GM23338 (cell line): ENCODE results near the gene RAB39A. TPM values are rescaled to one million over a fixed set of nuclear protein-coding genes. Genes with fewer than 3 reads are reported as not detected.

Experiments used
- ATAC-seq: fragments of 200-7000 bp; cut with Tn5 transposase; 3 replicates; pipeline ENCODE4 v1.9.1; 2020
- DNase-seq: peaks from one replicate; pipeline ENCODE4 v3.0.0-alpha.2; 2015; ENCODE audit warnings: low spot score
- H2AFZ ChIP-seq: fragments of 200-600 bp; sonication (generic); 2 replicates; pipeline ENCODE4 v1.8.0; 2016; ENCODE audit warnings: antibody characterized with exemption, mild to moderate bottlenecking, moderate library complexity
- H3F3A ChIP-seq: fragments of 200-600 bp; sonication (generic); replicated peaks from 2 replicates; pipeline ENCODE4 v1.8.0; 2017; ENCODE audit warnings: antibody characterized with exemption, mixed run types, low read depth
- H3K27ac ChIP-seq: fragments of 200-600 bp; sonication (generic); 2 replicates; pipeline ENCODE4 v1.6.1; 2016; ENCODE audit warnings: low read depth
- H3K27me3 ChIP-seq: fragments of 200-600 bp; sonication (generic); 2 replicates; pipeline ENCODE4 v1.8.0; 2016; ENCODE audit warnings: mild to moderate bottlenecking, mixed run types, moderate library complexity; ENCODE audit not compliant: insufficient read depth
- H3K36me3 ChIP-seq: fragments of 200-600 bp; sonication (generic); 2 replicates; pipeline ENCODE4 v1.8.0; 2016; ENCODE audit warnings: mild to moderate bottlenecking; ENCODE audit not compliant: insufficient read depth
- H3K4me1 ChIP-seq: fragments of 200-600 bp; sonication (generic); 2 replicates; pipeline ENCODE4 v1.8.0; 2016; ENCODE audit warnings: mild to moderate bottlenecking, moderate library complexity; ENCODE audit not compliant: insufficient read depth
- H3K4me2 ChIP-seq: fragments of 200-600 bp; sonication (generic); 2 replicates; pipeline ENCODE4 v1.7.1; 2017; ENCODE audit warnings: mixed run types
- H3K4me3 ChIP-seq: fragments of 200-600 bp; sonication (generic); 2 replicates; pipeline ENCODE4 v1.6.1; 2016; ENCODE audit warnings: mixed run types
- H3K79me2 ChIP-seq: fragments of 200-600 bp; sonication (generic); replicated peaks from 2 replicates; pipeline ENCODE4 v1.8.0; 2017; ENCODE audit warnings: mild to moderate bottlenecking; ENCODE audit not compliant: insufficient read depth
- H3K9me2 ChIP-seq: fragments of 200-600 bp; sonication (generic); 2 replicates; pipeline ENCODE4 v1.8.0; 2017; ENCODE audit not compliant: insufficient read depth
- H4K20me1 ChIP-seq: fragments of 200-600 bp; sonication (generic); replicated peaks from 2 replicates; pipeline ENCODE4 v1.8.0; 2017; ENCODE audit warnings: mild to moderate bottlenecking; ENCODE audit not compliant: insufficient read depth
- H3K27ac Mint-ChIP-seq: 2 replicates; pipeline ENCODE4 v1.8.0; 2020; ENCODE audit warnings: inconsistent platforms, mild to moderate bottlenecking, moderate library complexity, mixed read lengths
- H3K27me3 Mint-ChIP-seq: 3 replicates; pipeline ENCODE4 v1.8.0; 2022; ENCODE audit warnings: low read depth, mild to moderate bottlenecking, moderate library complexity, mixed read lengths, inconsistent platforms; ENCODE audit not compliant: insufficient read depth, poor library complexity
- H3K36me3 Mint-ChIP-seq: 3 replicates; pipeline ENCODE4 v1.8.0; 2021; ENCODE audit warnings: low read depth, mild to moderate bottlenecking, inconsistent platforms, moderate library complexity, mixed read lengths
- H3K4me1 Mint-ChIP-seq: 3 replicates; pipeline ENCODE4 v1.8.0; 2020; ENCODE audit warnings: mild to moderate bottlenecking, inconsistent platforms, mixed read lengths
- H3K4me3 Mint-ChIP-seq: 3 replicates; pipeline ENCODE4 v1.8.0; 2021; ENCODE audit warnings: moderate library complexity, mild to moderate bottlenecking, inconsistent platforms, mixed read lengths
- H3K9me3 Mint-ChIP-seq: 3 replicates; pipeline ENCODE4 v1.8.0; 2020; ENCODE audit warnings: moderate library complexity, mild to moderate bottlenecking, inconsistent platforms, mixed read lengths
- ETS1 ChIP-seq: IDR thresholded peaks from 2 replicates; pipeline ENCODE4 v1.6.1; 2016; ENCODE audit warnings: antibody characterized with exemption
- EZH2 ChIP-seq: fragments of 200-600 bp; sonication (generic); IDR thresholded peaks from one replicate; pipeline ENCODE4 v1.8.0; 2017; ENCODE audit warnings: antibody characterized with exemption, mild to moderate bottlenecking, low read depth; ENCODE audit not compliant: unreplicated experiment
- JUNB ChIP-seq: IDR thresholded peaks from one replicate; pipeline ENCODE4 v1.6.1; 2016; ENCODE audit warnings: antibody characterized with exemption; ENCODE audit not compliant: unreplicated experiment
- NANOG ChIP-seq: IDR thresholded peaks from 2 replicates; pipeline ENCODE4 v1.6.1; 2016; ENCODE audit warnings: antibody characterized with exemption, borderline replicate concordance
- POLR2AphosphoS5 ChIP-seq: IDR thresholded peaks from 2 replicates; pipeline ENCODE4 v1.6.1; 2016; ENCODE audit warnings: antibody characterized with exemption, low read depth
- STAT1 ChIP-seq: IDR thresholded peaks from one replicate; pipeline ENCODE4 v1.6.1; 2016; ENCODE audit warnings: antibody characterized with exemption; ENCODE audit not compliant: unreplicated experiment
- ZNF114 ChIP-seq: fragments of 250-450 bp; sonication (Bioruptor Pico); IDR thresholded peaks from 2 replicates; pipeline ENCODE4 v1.5.0; 2020; ENCODE audit warnings: mild to moderate bottlenecking, moderate library complexity
- ZNF331 ChIP-seq: fragments of 250-450 bp; sonication (Bioruptor Pico); IDR thresholded peaks from 2 replicates; pipeline ENCODE4 v1.5.0; 2020; ENCODE audit warnings: low read depth, mild to moderate bottlenecking, moderate library complexity
- polyA plus RNA-seq: library from polyadenylated mRNA; unstranded; fragments of >200 nt; fragmentation: Nextera tagmentation; extraction: Ambion mirVana; gene quantifications from 2 replicates; pipeline ENCODE4 v1.2.1, GENCODE V29; 2016
- total RNA-seq: library from RNA; depleted of rRNA; stranded (reverse); fragments of >200 nt; shearing (Covaris generic); gene quantifications from 2 replicates; pipeline ENCODE4 v1.2.3, GENCODE V29; 2014
- TF ChIP-seq, protein P1 (sequence below), 2 experiments: fragments of 200-600 bp in 1 of 2; sonication (generic) in 1 of 2; conservative IDR thresholded peaks; 2 replicates each; pipeline versions ENCODE4 v1.5.1 to v1.6.1; 2016 to 2017; ENCODE audit warnings: antibody characterized with exemption in 2 of 2, low read depth in 2 of 2, mild to moderate bottlenecking in 2 of 2, moderate library complexity in 1 of 2

Gene RAB39A
- total and polyA plus RNA-seq, 2 experiments from 2014 or later: 4.5 to 26.3 TPM

GRCh38 chr11:107927559-107927958 lies 689 bp upstream of the RAB39A start:
- no peak for ATAC-seq
- TF ChIP-seq ZNF114 (CRISPR knock-in tag): no peak
- no peak for TF ChIP-seq JUNB
- no peak for TF ChIP-seq EZH2
- no peak for TF ChIP-seq STAT1
- H3K4me3 ChIP-seq: peak overlapping the region; percentile 43; the same call in 1 of the 2 replicates
- H3K27ac ChIP-seq: no peak overlapping the region
- H3K4me2 ChIP-seq: peak overlapping the region; percentile 50
- no peak for DNase-seq
- H3K9me3 Mint-ChIP-seq: no peaks in the 10 kb centered on the region
- no peaks in the 10 kb centered on the region for H3K9me2 ChIP-seq
- H3K27ac Mint-ChIP-seq: 0 out of 2 replicates have a peak overlapping the region, but pooled peaks have one; percentile 65
- peaks cover 5% of the 10 kb centered on the region for H3K27me3 Mint-ChIP-seq
- peak overlapping the region; percentile 92 for H2AFZ ChIP-seq
- H4K20me1 ChIP-seq: peaks cover 10% of the 10 kb centered on the region; the same call in 1 of the 2 replicates
- no peaks in the 10 kb centered on the region; the same call in none of the 2 replicates for H3K4me1 ChIP-seq
- no peaks in the 10 kb centered on the region for H3K36me3 Mint-ChIP-seq
- peak overlapping the region; percentile 68 for H3K4me3 Mint-ChIP-seq
- peaks cover 38% of the 10 kb centered on the region for H3K79me2 ChIP-seq
- H3K4me1 Mint-ChIP-seq: peaks cover 7% of the 10 kb centered on the region; the same call in 2 of the 3 replicates
- no peaks in the 10 kb centered on the region for H3K36me3 ChIP-seq
- H3F3A ChIP-seq: no peaks in the 10 kb centered on the region
- no peaks in the 10 kb centered on the region for H3K27me3 ChIP-seq

DNA sequence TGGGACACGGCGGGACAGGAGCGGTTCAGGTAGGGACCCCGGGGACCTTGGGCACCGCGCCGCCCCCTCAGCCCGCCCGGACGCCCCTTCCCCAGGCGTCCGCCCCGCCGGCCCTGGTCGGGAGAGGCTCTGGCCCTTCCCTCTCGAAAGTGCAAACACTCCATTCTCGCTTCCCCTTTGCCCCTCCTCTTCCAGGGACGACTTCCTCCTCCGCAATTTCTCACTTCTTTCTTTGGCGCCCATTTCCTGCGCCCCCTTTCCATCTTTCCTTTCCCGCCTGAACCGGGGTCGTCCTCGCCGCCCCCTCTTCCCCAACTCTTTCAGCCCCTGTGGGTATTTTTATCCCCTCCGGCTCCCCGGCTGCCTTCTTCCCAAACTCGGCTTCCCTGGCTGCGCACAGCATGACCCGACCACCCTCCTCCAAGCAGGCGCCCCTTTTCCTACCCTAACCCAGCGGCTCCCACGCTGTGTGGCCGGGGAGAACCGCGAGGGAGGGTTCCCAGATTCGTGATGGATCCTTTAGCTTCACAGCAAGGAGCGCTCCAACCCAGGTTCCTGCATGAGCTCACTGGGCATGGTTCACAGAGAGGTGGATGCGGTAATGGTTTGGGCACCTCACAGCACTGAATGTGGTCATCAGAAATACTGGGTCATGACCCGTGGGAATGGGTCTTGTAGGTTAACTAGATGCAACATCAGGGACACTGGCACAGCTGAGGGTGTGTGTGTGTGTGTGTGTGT lies 689 bp downstream of the RAB39A start:
- Histone ChIP-seq H3F3A (no peaks in the 10 kb centered on the region), H3K4me2 (peak overlapping the region; percentile 86), H3K27ac (peak overlapping the region; percentile 42; the same call in 1 of the 2 replicates), H2AFZ (peak overlapping the region; percentile 99), H3K79me2 (peaks cover 51% of the 10 kb centered on the region), H3K4me3 (peak overlapping the region; percentile 99), H4K20me1 (peaks cover 13% of the 10 kb centered on the region), H3K36me3 (no peaks in the 10 kb centered on the region), H3K9me2 (no peaks in the 10 kb centered on the region), H3K4me1 (no peaks in the 10 kb centered on the region; the same call in none of the 2 replicates), H3K27me3 (no peaks in the 10 kb centered on the region)
- H3K36me3 Mint-ChIP-seq: no peaks in the 10 kb centered on the region
- DNase-seq (peak; percentile 65), ATAC-seq (peak; percentile 56)
- H3K4me3 Mint-ChIP-seq: peak overlapping the region; percentile 94
- no peaks in the 10 kb centered on the region for H3K9me3 Mint-ChIP-seq
- TF ChIP-seq NANOG (no peak), POLR2AphosphoS5 (peak; percentile 36; the same call in 1 of the 2 replicates)
- peaks cover 5% of the 10 kb centered on the region for H3K27me3 Mint-ChIP-seq
- peak overlapping the region; percentile 97 for H3K27ac Mint-ChIP-seq
- H3K4me1 Mint-ChIP-seq: peaks cover 7% of the 10 kb centered on the region; the same call in 2 of the 3 replicates

GRCh38 chr11:107929611-107930200 lies 1.5 kb downstream of the RAB39A start:
- Histone ChIP-seq H3K79me2 (peaks cover 57% of the 10 kb centered on the region), H3K36me3 (no peaks in the 10 kb centered on the region), H3K4me2 (peak overlapping the region; percentile 86), H3K27ac (no peak overlapping the region), H2AFZ (no peak overlapping the region), H3K9me2 (no peaks in the 10 kb centered on the region), H4K20me1 (peaks cover 13% of the 10 kb centered on the region), H3F3A (no peaks in the 10 kb centered on the region), H3K4me3 (peak overlapping the region; percentile 99), H3K27me3 (no peaks in the 10 kb centered on the region), H3K4me1 (no peaks in the 10 kb centered on the region; the same call in none of the 2 replicates)
- Mint-ChIP-seq H3K27ac (peak overlapping the region; percentile 97; the same call in 1 of the 2 replicates), H3K36me3 (no peaks in the 10 kb centered on the region), H3K9me3 (no peaks in the 10 kb centered on the region), H3K27me3 (peaks cover 5% of the 10 kb centered on the region), H3K4me1 (peaks cover 7% of the 10 kb centered on the region; the same call in 2 of the 3 replicates), H3K4me3 (peak overlapping the region; percentile 94)
- peak; percentile 44 for DNase-seq
- no peak for ATAC-seq
- TF ChIP-seq ZNF114 (CRISPR knock-in tag) (no peak), EZH2 (no peak), STAT1 (no peak), ZNF331 (no peak), ETS1 (no peak)
- TF ChIP-seq, protein P1, sequence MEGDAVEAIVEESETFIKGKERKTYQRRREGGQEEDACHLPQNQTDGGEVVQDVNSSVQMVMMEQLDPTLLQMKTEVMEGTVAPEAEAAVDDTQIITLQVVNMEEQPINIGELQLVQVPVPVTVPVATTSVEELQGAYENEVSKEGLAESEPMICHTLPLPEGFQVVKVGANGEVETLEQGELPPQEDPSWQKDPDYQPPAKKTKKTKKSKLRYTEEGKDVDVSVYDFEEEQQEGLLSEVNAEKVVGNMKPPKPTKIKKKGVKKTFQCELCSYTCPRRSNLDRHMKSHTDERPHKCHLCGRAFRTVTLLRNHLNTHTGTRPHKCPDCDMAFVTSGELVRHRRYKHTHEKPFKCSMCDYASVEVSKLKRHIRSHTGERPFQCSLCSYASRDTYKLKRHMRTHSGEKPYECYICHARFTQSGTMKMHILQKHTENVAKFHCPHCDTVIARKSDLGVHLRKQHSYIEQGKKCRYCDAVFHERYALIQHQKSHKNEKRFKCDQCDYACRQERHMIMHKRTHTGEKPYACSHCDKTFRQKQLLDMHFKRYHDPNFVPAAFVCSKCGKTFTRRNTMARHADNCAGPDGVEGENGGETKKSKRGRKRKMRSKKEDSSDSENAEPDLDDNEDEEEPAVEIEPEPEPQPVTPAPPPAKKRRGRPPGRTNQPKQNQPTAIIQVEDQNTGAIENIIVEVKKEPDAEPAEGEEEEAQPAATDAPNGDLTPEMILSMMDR (conservative IDR thresholded peaks at IDR 0.05; ENCODE audit: low read depth in 2 of 2): no peak
